HL-60 (cell line): ENCODE results near the gene TNFSF13.

Experiments
- DNase-seq, 2 experiments: peaks; one replicate each; pipeline ENCODE4 v3.0.0-alpha.2; 2010 to 2020; ENCODE audit warnings: low read depth in 1 of 2, low spot score in 1 of 2
- H3K27ac ChIP-seq: fragments of 250-450 bp; sonication (Bioruptor Pico); replicated peaks from 2 replicates; pipeline ENCODE4 v1.5.1; 2020; ENCODE audit warnings: mild to moderate bottlenecking, moderate library complexity
- H3K27me3 ChIP-seq: fragments of 250-450 bp; sonication (Bioruptor Pico); 2 replicates; pipeline ENCODE4 v1.5.1; 2021; ENCODE audit warnings: mild to moderate bottlenecking, moderate library complexity; ENCODE audit not compliant: insufficient read depth, poor library complexity, severe bottlenecking
- H3K4me3 ChIP-seq: replicated peaks from 2 replicates; pipeline ENCODE4 v1.5.1; 2011; ENCODE audit warnings: mild to moderate bottlenecking, control low read depth, low read length; ENCODE audit not compliant: insufficient read depth
- GABPA ChIP-seq: IDR thresholded peaks from 2 replicates; pipeline ENCODE4 v1.6.1; 2012; ENCODE audit warnings: low read depth
- POLR2AphosphoS5 ChIP-seq: IDR thresholded peaks from 2 replicates; pipeline ENCODE4 v1.6.1; 2012; ENCODE audit warnings: low read depth
- SPI1 ChIP-seq: IDR thresholded peaks from 2 replicates; pipeline ENCODE4 v1.6.1; 2012; ENCODE audit warnings: low read depth, mild to moderate bottlenecking, borderline replicate concordance
- TF ChIP-seq, protein P1 (sequence below): IDR thresholded peaks from 2 replicates; pipeline ENCODE4 v1.6.1; 2012; ENCODE audit warnings: low read depth; ENCODE audit not compliant: insufficient replicate concordance
- TF ChIP-seq, protein P2 (sequence below): IDR thresholded peaks from one replicate; pipeline ENCODE4 v1.5.1; 2011; ENCODE audit warnings: low read length, control low read depth, inconsistent platforms; ENCODE audit not compliant: insufficient read depth

The TNFSF13 gene

GRCh38 chr17:7530023-7530900 is 28.3 kb upstream of the TNFSF13 start:
- Histone ChIP-seq H3K4me3 (no peak overlapping the region), H3K27me3 (no peaks in the 10 kb centered on the region), H3K27ac (no peak overlapping the region)
- TF ChIP-seq, protein P1, sequence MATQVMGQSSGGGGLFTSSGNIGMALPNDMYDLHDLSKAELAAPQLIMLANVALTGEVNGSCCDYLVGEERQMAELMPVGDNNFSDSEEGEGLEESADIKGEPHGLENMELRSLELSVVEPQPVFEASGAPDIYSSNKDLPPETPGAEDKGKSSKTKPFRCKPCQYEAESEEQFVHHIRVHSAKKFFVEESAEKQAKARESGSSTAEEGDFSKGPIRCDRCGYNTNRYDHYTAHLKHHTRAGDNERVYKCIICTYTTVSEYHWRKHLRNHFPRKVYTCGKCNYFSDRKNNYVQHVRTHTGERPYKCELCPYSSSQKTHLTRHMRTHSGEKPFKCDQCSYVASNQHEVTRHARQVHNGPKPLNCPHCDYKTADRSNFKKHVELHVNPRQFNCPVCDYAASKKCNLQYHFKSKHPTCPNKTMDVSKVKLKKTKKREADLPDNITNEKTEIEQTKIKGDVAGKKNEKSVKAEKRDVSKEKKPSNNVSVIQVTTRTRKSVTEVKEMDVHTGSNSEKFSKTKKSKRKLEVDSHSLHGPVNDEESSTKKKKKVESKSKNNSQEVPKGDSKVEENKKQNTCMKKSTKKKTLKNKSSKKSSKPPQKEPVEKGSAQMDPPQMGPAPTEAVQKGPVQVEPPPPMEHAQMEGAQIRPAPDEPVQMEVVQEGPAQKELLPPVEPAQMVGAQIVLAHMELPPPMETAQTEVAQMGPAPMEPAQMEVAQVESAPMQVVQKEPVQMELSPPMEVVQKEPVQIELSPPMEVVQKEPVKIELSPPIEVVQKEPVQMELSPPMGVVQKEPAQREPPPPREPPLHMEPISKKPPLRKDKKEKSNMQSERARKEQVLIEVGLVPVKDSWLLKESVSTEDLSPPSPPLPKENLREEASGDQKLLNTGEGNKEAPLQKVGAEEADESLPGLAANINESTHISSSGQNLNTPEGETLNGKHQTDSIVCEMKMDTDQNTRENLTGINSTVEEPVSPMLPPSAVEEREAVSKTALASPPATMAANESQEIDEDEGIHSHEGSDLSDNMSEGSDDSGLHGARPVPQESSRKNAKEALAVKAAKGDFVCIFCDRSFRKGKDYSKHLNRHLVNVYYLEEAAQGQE: no peak
- TF ChIP-seq, protein P2, sequence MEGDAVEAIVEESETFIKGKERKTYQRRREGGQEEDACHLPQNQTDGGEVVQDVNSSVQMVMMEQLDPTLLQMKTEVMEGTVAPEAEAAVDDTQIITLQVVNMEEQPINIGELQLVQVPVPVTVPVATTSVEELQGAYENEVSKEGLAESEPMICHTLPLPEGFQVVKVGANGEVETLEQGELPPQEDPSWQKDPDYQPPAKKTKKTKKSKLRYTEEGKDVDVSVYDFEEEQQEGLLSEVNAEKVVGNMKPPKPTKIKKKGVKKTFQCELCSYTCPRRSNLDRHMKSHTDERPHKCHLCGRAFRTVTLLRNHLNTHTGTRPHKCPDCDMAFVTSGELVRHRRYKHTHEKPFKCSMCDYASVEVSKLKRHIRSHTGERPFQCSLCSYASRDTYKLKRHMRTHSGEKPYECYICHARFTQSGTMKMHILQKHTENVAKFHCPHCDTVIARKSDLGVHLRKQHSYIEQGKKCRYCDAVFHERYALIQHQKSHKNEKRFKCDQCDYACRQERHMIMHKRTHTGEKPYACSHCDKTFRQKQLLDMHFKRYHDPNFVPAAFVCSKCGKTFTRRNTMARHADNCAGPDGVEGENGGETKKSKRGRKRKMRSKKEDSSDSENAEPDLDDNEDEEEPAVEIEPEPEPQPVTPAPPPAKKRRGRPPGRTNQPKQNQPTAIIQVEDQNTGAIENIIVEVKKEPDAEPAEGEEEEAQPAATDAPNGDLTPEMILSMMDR: no peak
- TF ChIP-seq SPI1: no peak
- TF ChIP-seq GABPA: no peak
- no peak for TF ChIP-seq POLR2AphosphoS5
- no peak for DNase-seq

GRCh38 chr17:7538050-7538449 is 20.5 kb upstream of the TNFSF13 start:
- no peak for TF ChIP-seq POLR2AphosphoS5
- TF ChIP-seq, protein P2: no peak
- no peak for TF ChIP-seq GABPA
- TF ChIP-seq, protein P1: no peak
- no peak for TF ChIP-seq SPI1
- Histone ChIP-seq H3K27me3 (no peaks in the 10 kb centered on the region), H3K4me3 (no peak overlapping the region), H3K27ac (no peak overlapping the region)
- no peak for DNase-seq

DNA sequence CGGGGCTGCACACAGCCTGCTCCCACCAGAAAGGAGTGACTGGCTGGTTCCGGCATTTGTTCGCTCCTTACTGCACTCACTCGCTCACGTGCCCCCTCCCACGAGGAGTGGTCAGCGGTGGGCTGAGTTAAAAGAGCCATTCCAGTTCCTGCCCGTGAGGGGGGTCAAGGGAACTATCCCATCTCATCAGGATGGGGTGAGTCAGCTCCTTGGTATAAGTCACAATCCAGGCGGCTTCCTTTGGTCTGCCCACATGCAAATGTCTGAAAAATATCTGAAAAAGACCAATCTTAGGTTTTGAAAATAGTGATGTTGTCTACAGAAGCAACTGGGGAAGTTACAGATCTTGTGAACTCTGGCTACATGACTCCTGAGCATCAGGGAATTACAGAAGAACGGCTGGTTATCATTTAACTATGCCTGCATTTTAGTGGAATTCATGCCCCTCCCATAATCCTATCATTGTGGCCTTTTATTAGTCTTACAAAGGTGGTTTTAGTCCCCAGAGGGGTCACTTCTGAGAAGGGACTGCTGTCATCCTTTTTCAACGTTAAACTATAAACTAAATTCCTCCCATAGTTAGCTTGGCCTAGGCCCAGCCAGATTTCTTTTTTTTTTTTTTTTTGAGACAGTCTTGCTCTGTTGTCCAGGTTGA is 19.5 kb upstream of the TNFSF13 start:
- TF ChIP-seq, protein P2: no peak
- no peak for TF ChIP-seq SPI1
- TF ChIP-seq POLR2AphosphoS5: no peak
- TF ChIP-seq, protein P1: no peak
- TF ChIP-seq GABPA: no peak
- Histone ChIP-seq H3K4me3 (no peak overlapping the region), H3K27me3 (no peaks in the 10 kb centered on the region), H3K27ac (no peak overlapping the region)
- no peak for DNase-seq
